Adrenal gland (tissue), 5 donors: ENCODE data around the gene HBM.
"Not testable (repeated sequence)": the region's sequence is repeated elsewhere in the genome, so short reads cannot be mapped to it uniquely, and the experiment has no call there.

ENCODE experiments used
- POLR2A ChIP-seq, 2 donors: fragments of 450-650 bp; IDR thresholded peaks; one replicate each; pipeline ENCODE4 v1.6.1; 2017; ENCODE audit warnings: antibody characterized with exemption in 2 of 2, mild to moderate bottlenecking in 2 of 2, moderate library complexity in 1 of 2
- TF ChIP-seq, protein P1 (sequence below), 6 experiments: fragments of 450-650 bp in 4 of 6; fragments of 200-600 bp in 2 of 6; sonication (generic) in 1 of 6; IDR thresholded peaks; 1 replicate in 5 of 6; 2 replicates in 1 of 6; pipeline versions ENCODE4 v1.5.1 to v1.8.0; 2016 to 2021; ENCODE audit warnings: antibody characterized with exemption in 6 of 6, mild to moderate bottlenecking in 2 of 6, moderate library complexity in 1 of 6
- donor health status: DM: no; HTN: no; CAD: no.

DNA sequence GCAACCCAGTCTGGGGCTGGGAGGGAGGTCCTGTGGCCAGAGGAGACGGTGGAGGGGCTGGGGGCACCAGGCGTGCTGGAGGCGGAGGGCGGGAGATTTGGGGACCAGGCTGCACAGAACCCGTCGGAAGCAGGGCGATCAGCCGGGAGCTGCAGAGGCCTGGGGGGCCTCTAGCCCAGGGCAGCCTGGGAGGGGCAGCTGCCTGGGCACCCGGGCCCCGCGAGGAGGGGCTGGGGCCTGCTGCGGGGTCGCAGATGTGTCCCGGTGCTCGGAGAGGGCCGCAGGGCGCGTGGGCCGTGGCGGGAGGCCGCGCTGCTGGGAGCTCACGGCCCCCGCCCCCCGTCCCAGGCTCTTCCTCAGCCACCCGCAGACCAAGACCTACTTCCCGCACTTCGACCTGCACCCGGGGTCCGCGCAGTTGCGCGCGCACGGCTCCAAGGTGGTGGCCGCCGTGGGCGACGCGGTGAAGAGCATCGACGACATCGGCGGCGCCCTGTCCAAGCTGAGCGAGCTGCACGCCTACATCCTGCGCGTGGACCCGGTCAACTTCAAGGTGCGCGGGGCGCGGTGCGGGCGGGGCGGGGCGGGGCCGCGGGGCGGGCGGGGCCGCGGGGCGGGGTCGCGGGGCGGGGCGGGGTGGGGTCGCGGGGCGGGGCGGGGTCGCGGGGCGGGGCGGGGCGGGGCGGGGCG lies 1.5 kb upstream of the HBM start:
- TF ChIP-seq, protein P1, sequence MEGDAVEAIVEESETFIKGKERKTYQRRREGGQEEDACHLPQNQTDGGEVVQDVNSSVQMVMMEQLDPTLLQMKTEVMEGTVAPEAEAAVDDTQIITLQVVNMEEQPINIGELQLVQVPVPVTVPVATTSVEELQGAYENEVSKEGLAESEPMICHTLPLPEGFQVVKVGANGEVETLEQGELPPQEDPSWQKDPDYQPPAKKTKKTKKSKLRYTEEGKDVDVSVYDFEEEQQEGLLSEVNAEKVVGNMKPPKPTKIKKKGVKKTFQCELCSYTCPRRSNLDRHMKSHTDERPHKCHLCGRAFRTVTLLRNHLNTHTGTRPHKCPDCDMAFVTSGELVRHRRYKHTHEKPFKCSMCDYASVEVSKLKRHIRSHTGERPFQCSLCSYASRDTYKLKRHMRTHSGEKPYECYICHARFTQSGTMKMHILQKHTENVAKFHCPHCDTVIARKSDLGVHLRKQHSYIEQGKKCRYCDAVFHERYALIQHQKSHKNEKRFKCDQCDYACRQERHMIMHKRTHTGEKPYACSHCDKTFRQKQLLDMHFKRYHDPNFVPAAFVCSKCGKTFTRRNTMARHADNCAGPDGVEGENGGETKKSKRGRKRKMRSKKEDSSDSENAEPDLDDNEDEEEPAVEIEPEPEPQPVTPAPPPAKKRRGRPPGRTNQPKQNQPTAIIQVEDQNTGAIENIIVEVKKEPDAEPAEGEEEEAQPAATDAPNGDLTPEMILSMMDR (IDR thresholded peaks at IDR 0.05), result not testable (repeated sequence)
- TF ChIP-seq POLR2A (IDR thresholded peaks at IDR 0.05), result not testable (repeated sequence)
